Type B pancreatic cell (in vitro differentiated cells): Measurements from ENCODE around the gene TAGAP. TPM values are rescaled to one million over a fixed set of nuclear protein-coding genes. Genes with fewer than 3 reads are reported as not detected.

ENCODE experiments used
- DNase-seq: peaks from one replicate; pipeline ENCODE4 v3.0.0; 2021; ENCODE audit warnings: mixed read lengths; ENCODE audit not compliant: unreplicated experiment; ENCODE audit errors: extremely low spot score
- H3K27ac Mint-ChIP-seq: 2 replicates; pipeline ENCODE4 v1.8.0; 2021; ENCODE audit warnings: mild to moderate bottlenecking, mixed read lengths
- H3K27me3 Mint-ChIP-seq: 2 replicates; pipeline ENCODE4 v1.8.0; 2021; ENCODE audit warnings: mixed read lengths
- H3K36me3 Mint-ChIP-seq: 2 replicates; pipeline ENCODE4 v1.8.0; 2021; ENCODE audit warnings: mixed read lengths
- H3K4me1 Mint-ChIP-seq: one replicate; pipeline ENCODE4 v1.8.0; 2021; ENCODE audit warnings: mixed read lengths; ENCODE audit not compliant: unreplicated experiment
- H3K4me3 Mint-ChIP-seq: 2 replicates; pipeline ENCODE4 v1.8.0; 2021; ENCODE audit warnings: mild to moderate bottlenecking, mixed read lengths
- H3K9me3 Mint-ChIP-seq: 2 replicates; pipeline ENCODE4 v1.8.0; 2021; ENCODE audit warnings: mixed read lengths
- CTCF ChIP-seq: fragments of 200-600 bp; sonication (generic); conservative IDR thresholded peaks from 2 replicates; pipeline ENCODE4 v1.5.0; 2021; ENCODE audit warnings: antibody characterized with exemption, mild to moderate bottlenecking
- total RNA-seq: library from RNA; stranded (reverse); gene quantifications from 2 replicates; pipeline ENCODE4 v1.2.1, GENCODE V29; 2021; ENCODE audit warnings: low replicate concordance

The TAGAP gene
- total RNA-seq, 1 donor from 2014 or later: 0.22 TPM

- H3K9me3 Mint-ChIP-seq: no peaks in the 10 kb centered on the region
Measured at GRCh38 chr6:159056899-159057298, 12.1 kb upstream of the TAGAP start.

GRCh38 chr6:159056432-159056831 is 11.6 kb upstream of the TAGAP start:
- Mint-ChIP-seq H3K36me3 (no peaks in the 10 kb centered on the region), H3K4me1 (peaks cover 9% of the 10 kb centered on the region), H3K27ac (no peak overlapping the region), H3K4me3 (no peak overlapping the region), H3K27me3 (peaks cover 19% of the 10 kb centered on the region), H3K9me3 (no peaks in the 10 kb centered on the region)
- no peak for DNase-seq
- TF ChIP-seq CTCF: no peak

More at GRCh38 chr6:159056899-159057298, 12.1 kb upstream of the TAGAP start:
- no peaks in the 10 kb centered on the region for H3K36me3 Mint-ChIP-seq
- DNase-seq: no peak
- no peak overlapping the region for H3K4me3 Mint-ChIP-seq
- no peak for TF ChIP-seq CTCF
- H3K27ac Mint-ChIP-seq: no peak overlapping the region
- peaks cover 9% of the 10 kb centered on the region for H3K4me1 Mint-ChIP-seq
- H3K27me3 Mint-ChIP-seq: peaks cover 19% of the 10 kb centered on the region

- Mint-ChIP-seq H3K27ac (no peak overlapping the region), H3K4me1 (peaks cover 9% of the 10 kb centered on the region), H3K36me3 (no peaks in the 10 kb centered on the region), H3K4me3 (no peak overlapping the region), H3K27me3 (peaks cover 19% of the 10 kb centered on the region), H3K9me3 (no peaks in the 10 kb centered on the region)
- no peak for DNase-seq
- no peak for TF ChIP-seq CTCF
Measured at GRCh38 chr6:159056003-159056402, 11.2 kb upstream of the TAGAP start.

- Mint-ChIP-seq H3K9me3 (no peaks in the 10 kb centered on the region), H3K4me3 (no peak overlapping the region), H3K27me3 (peaks cover 12% of the 10 kb centered on the region), H3K4me1 (peaks cover 9% of the 10 kb centered on the region), H3K36me3 (no peaks in the 10 kb centered on the region), H3K27ac (no peak overlapping the region)
- no peak for DNase-seq
- no peak for TF ChIP-seq CTCF
Measured at GRCh38 chr6:159053781-159054398, 9.1 kb upstream of the TAGAP start.

- Mint-ChIP-seq H3K9me3 (no peaks in the 10 kb centered on the region), H3K27ac (no peak overlapping the region), H3K27me3 (peaks cover 12% of the 10 kb centered on the region), H3K4me1 (peaks cover 9% of the 10 kb centered on the region), H3K4me3 (no peak overlapping the region), H3K36me3 (no peaks in the 10 kb centered on the region)
- DNase-seq: no peak
- no peak for TF ChIP-seq CTCF
Measured at GRCh38 chr6:159052720-159053119, 7.9 kb upstream of the TAGAP start.
